GM12878 (cell line): ENCODE measurements around the gene UBE2O. TPM values are rescaled to one million over a fixed set of nuclear protein-coding genes. Genes with fewer than 3 reads are reported as not detected.

Source experiments
- BHLHE40 ChIP-seq, 2 experiments: fragments of 450-650 bp in 1 of 2; IDR thresholded peaks; 2 replicates each; pipeline ENCODE4 v1.6.1; 2011 to 2017; ENCODE audit warnings: low read depth in 2 of 2, borderline replicate concordance in 1 of 2, improper control_type of control experiment in 1 of 2, low read length in 1 of 2, mild to moderate bottlenecking in 1 of 2
- CBX5 ChIP-seq: sonication (generic); IDR thresholded peaks from 2 replicates; pipeline ENCODE4 v1.6.1; 2016; ENCODE audit warnings: low read depth, moderate library complexity, mild to moderate bottlenecking, inconsistent platforms
- GATAD2B ChIP-seq: fragments of 450-650 bp; conservative IDR thresholded peaks from 2 replicates; pipeline ENCODE4 v1.6.1; 2017; ENCODE audit warnings: low read depth, mild to moderate bottlenecking, moderate library complexity
- NFIC ChIP-seq: IDR thresholded peaks from 2 replicates; pipeline ENCODE4 v1.6.1; 2012; ENCODE audit warnings: low read depth, mild to moderate bottlenecking, inconsistent platforms, low read length, moderate library complexity
- NKRF ChIP-seq: fragments of 450-650 bp; conservative IDR thresholded peaks from 2 replicates; pipeline ENCODE4 v1.6.1; 2017; ENCODE audit warnings: mild to moderate bottlenecking, moderate library complexity
- RAD21 ChIP-seq: IDR thresholded peaks from 2 replicates; pipeline ENCODE4 v1.6.1; 2011; ENCODE audit warnings: mild to moderate bottlenecking, low read depth, low read length, moderate library complexity; ENCODE audit not compliant: insufficient read depth
- RAD51 ChIP-seq: fragments of 450-650 bp; IDR thresholded peaks from 2 replicates; pipeline ENCODE4 v1.6.1; 2016; ENCODE audit warnings: moderate library complexity, mild to moderate bottlenecking, inconsistent platforms
- RELA ChIP-seq: fragments of 450-650 bp; IDR thresholded peaks from 2 replicates; pipeline ENCODE4 v1.8.0; 2014; ENCODE audit warnings: borderline replicate concordance; ENCODE audit not compliant: partially characterized antibody
- SIX5 ChIP-seq: IDR thresholded peaks from 2 replicates; pipeline ENCODE4 v1.6.1; 2011; ENCODE audit warnings: mild to moderate bottlenecking, low read depth, low read length, moderate library complexity; ENCODE audit not compliant: severe bottlenecking
- SUZ12 ChIP-seq: fragments of 200-600 bp; sonication (generic); IDR thresholded peaks from one replicate; pipeline ENCODE4 v1.6.1; 2018; ENCODE audit warnings: antibody characterized with exemption, mild to moderate bottlenecking; ENCODE audit not compliant: unreplicated experiment
- TAF1 ChIP-seq: IDR thresholded peaks from 2 replicates; pipeline ENCODE4 v1.6.1; 2011; ENCODE audit warnings: mild to moderate bottlenecking, low read depth, low read length, borderline replicate concordance
- ZBED1 ChIP-seq: IDR thresholded peaks from 2 replicates; pipeline ENCODE4 v1.6.1; 2016; ENCODE audit warnings: borderline replicate concordance
- ZZZ3 ChIP-seq: IDR thresholded peaks from 2 replicates; pipeline ENCODE4 v1.6.1; 2011; ENCODE audit warnings: low read depth; ENCODE audit not compliant: control insufficient read depth, insufficient read length
- polyA plus RNA-seq, 11 experiments: library from polyadenylated mRNA; depleted of rRNA in 4 of 11; unstranded in 6 of 11; stranded (reverse) in 5 of 11; fragments of >200 nt; fragmentation: Nextera tagmentation in 4 of 11; fragmentation: Illumina TruSeq in 1 of 11; extraction: Ambion mirVana in 4 of 11; extraction: Trizol in 1 of 11; gene quantifications; 1 replicate in 1 of 11; 2 replicates in 10 of 11; pipeline versions ENCODE4 v1.2.1 to v1.2.3, GENCODE V29; 2011 to 2016; ENCODE audit warnings: inconsistent platforms in 2 of 11, missing spikeins in 2 of 11, low read depth in 1 of 11
- total RNA-seq, 4 experiments: library from RNA; depleted of rRNA in 3 of 4; stranded (reverse); fragments of >200 nt in 3 of 4; fragmentation: Illumina TruSeq in 1 of 4; extraction: Trizol in 1 of 4; gene quantifications; 2 replicates each; pipeline versions ENCODE4 v1.2.1 to v1.2.3, GENCODE V29; 2013 to 2021
- TF ChIP-seq, protein P1 (sequence below): fragments of 450-650 bp; IDR thresholded peaks from 2 replicates; pipeline ENCODE4 v1.6.1; 2016; ENCODE audit warnings: mild to moderate bottlenecking, moderate library complexity, borderline replicate concordance
- TF ChIP-seq, protein P2 (sequence below): IDR thresholded peaks from 2 replicates; pipeline ENCODE4 v1.6.1; 2012; ENCODE audit warnings: low read depth, low read length, improper control_type of control experiment
- TF ChIP-seq, protein P3 (sequence below): IDR thresholded peaks from 2 replicates; pipeline ENCODE4 v1.6.1; 2012; ENCODE audit warnings: improper control_type of control experiment, low read depth, low read length; ENCODE audit not compliant: insufficient replicate concordance

Gene UBE2O
- total and polyA plus RNA-seq, 10 of the 15 experiments (the other 5 are each of a cell fraction or from before 2014, with no cell fraction given): 2.1 to 39.0 (median 14.1) TPM

- TF ChIP-seq, protein P1, sequence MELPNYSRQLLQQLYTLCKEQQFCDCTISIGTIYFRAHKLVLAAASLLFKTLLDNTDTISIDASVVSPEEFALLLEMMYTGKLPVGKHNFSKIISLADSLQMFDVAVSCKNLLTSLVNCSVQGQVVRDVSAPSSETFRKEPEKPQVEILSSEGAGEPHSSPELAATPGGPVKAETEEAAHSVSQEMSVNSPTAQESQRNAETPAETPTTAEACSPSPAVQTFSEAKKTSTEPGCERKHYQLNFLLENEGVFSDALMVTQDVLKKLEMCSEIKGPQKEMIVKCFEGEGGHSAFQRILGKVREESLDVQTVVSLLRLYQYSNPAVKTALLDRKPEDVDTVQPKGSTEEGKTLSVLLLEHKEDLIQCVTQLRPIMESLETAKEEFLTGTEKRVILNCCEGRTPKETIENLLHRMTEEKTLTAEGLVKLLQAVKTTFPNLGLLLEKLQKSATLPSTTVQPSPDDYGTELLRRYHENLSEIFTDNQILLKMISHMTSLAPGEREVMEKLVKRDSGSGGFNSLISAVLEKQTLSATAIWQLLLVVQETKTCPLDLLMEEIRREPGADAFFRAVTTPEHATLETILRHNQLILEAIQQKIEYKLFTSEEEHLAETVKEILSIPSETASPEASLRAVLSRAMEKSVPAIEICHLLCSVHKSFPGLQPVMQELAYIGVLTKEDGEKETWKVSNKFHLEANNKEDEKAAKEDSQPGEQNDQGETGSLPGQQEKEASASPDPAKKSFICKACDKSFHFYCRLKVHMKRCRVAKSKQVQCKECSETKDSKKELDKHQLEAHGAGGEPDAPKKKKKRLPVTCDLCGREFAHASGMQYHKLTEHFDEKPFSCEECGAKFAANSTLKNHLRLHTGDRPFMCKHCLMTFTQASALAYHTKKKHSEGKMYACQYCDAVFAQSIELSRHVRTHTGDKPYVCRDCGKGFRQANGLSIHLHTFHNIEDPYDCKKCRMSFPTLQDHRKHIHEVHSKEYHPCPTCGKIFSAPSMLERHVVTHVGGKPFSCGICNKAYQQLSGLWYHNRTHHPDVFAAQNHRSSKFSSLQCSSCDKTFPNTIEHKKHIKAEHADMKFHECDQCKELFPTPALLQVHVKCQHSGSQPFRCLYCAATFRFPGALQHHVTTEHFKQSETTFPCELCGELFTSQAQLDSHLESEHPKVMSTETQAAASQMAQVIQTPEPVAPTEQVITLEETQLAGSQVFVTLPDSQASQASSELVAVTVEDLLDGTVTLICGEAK: no peak
- peak; percentile 73 to 80 for TF ChIP-seq BHLHE40 (IDR thresholded peaks at IDR 0.05; ENCODE audit: borderline replicate concordance in 1 of 2, low read depth in 2 of 2, low read length in 1 of 2)
- TF ChIP-seq RAD51: peak; percentile 92
- 0 out of 2 replicates have a peak, but pooled peaks have one; percentile 38 for TF ChIP-seq NFIC
- no peak; the same call in 1 of the 2 replicates for TF ChIP-seq CBX5
- TF ChIP-seq GATAD2B: peak; percentile 85; the same call in 1 of the 2 replicates
- no peak for TF ChIP-seq TAF1
- TF ChIP-seq ZZZ3: no peak
- TF ChIP-seq, protein P2, sequence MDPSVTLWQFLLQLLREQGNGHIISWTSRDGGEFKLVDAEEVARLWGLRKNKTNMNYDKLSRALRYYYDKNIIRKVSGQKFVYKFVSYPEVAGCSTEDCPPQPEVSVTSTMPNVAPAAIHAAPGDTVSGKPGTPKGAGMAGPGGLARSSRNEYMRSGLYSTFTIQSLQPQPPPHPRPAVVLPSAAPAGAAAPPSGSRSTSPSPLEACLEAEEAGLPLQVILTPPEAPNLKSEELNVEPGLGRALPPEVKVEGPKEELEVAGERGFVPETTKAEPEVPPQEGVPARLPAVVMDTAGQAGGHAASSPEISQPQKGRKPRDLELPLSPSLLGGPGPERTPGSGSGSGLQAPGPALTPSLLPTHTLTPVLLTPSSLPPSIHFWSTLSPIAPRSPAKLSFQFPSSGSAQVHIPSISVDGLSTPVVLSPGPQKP: no peak
- no peak for TF ChIP-seq SIX5
- TF ChIP-seq RELA: no peak
- TF ChIP-seq, protein P3, sequence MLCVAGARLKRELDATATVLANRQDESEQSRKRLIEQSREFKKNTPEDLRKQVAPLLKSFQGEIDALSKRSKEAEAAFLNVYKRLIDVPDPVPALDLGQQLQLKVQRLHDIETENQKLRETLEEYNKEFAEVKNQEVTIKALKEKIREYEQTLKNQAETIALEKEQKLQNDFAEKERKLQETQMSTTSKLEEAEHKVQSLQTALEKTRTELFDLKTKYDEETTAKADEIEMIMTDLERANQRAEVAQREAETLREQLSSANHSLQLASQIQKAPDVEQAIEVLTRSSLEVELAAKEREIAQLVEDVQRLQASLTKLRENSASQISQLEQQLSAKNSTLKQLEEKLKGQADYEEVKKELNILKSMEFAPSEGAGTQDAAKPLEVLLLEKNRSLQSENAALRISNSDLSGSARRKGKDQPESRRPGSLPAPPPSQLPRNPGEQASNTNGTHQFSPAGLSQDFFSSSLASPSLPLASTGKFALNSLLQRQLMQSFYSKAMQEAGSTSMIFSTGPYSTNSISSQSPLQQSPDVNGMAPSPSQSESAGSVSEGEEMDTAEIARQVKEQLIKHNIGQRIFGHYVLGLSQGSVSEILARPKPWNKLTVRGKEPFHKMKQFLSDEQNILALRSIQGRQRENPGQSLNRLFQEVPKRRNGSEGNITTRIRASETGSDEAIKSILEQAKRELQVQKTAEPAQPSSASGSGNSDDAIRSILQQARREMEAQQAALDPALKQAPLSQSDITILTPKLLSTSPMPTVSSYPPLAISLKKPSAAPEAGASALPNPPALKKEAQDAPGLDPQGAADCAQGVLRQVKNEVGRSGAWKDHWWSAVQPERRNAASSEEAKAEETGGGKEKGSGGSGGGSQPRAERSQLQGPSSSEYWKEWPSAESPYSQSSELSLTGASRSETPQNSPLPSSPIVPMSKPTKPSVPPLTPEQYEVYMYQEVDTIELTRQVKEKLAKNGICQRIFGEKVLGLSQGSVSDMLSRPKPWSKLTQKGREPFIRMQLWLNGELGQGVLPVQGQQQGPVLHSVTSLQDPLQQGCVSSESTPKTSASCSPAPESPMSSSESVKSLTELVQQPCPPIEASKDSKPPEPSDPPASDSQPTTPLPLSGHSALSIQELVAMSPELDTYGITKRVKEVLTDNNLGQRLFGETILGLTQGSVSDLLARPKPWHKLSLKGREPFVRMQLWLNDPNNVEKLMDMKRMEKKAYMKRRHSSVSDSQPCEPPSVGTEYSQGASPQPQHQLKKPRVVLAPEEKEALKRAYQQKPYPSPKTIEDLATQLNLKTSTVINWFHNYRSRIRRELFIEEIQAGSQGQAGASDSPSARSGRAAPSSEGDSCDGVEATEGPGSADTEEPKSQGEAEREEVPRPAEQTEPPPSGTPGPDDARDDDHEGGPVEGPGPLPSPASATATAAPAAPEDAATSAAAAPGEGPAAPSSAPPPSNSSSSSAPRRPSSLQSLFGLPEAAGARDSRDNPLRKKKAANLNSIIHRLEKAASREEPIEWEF: no peak
- no peak for TF ChIP-seq ZBED1
- TF ChIP-seq SUZ12: no peak
- no peak for TF ChIP-seq RAD21
- TF ChIP-seq NKRF: no peak
Measured at GRCh38 chr17:76481071-76481655, 28.2 kb upstream of the UBE2O start (continued).
